HCT116 (cell line): ENCODE measurements around the gene PRCD. TPM values are rescaled to one million over a fixed set of nuclear protein-coding genes. Genes with fewer than 3 reads are reported as not detected.
"Not testable (repeated sequence)": the region's sequence is repeated elsewhere in the genome, so short reads cannot be mapped to it uniquely, and the experiment has no call there.

ENCODE experiments used
- ATAC-seq: fragments of 200-7000 bp; cut with Tn5 transposase; 2 replicates; pipeline ENCODE4 v1.9.1; 2020; ENCODE audit warnings: mild to moderate bottlenecking, moderate library complexity
- BruUV-seq: library from RNA; stranded (reverse); fragments of 400-500 nt; replicated peaks from 2 replicates; lab custom pipeline; 2021; lab: Mats Ljungman, UMichigan
- CTCF ChIA-PET: fragments of 300-600 bp; sonication (Branson Sonifier 250); formaldehyde crosslinking; loops from one replicate; lab custom pipeline; 2021; ENCODE audit warnings: antibody characterized with exemption; lab: Charles Lee
- POLR2A ChIA-PET: fragments of 300-600, 350-600 bp; sonication (Branson Sonifier 250); formaldehyde crosslinking; loops from one replicate; lab custom pipeline; 2021; ENCODE audit warnings: antibody characterized with exemption; lab: Charles Lee
- RAD21 ChIA-PET, 2 experiments: fragments of 300-600 bp; sonication (Branson Sonifier 250); formaldehyde crosslinking; loops; one replicate each; lab custom pipeline; 2023; ENCODE audit warnings: low total read pairs in 2 of 2; ENCODE audit not compliant: uncharacterized antibody in 2 of 2, unreplicated experiment in 2 of 2, low non-redundant PET in 1 of 2; lab: Charles Lee
- DNase-seq: peaks from one replicate; pipeline ENCODE4 v3.0.0-alpha.2; 2010; ENCODE audit warnings: low read depth, low spot score
- H2AFZ ChIP-seq: fragments of 200-600 bp; shearing (Covaris generic), sonication (generic); 2 replicates; pipeline ENCODE4 v1.6.1; 2017; ENCODE audit warnings: low read depth, mixed run types, mixed read lengths, antibody characterized with exemption, low read length; ENCODE audit not compliant: poor library complexity, severe bottlenecking
- H3K27ac ChIP-seq: 2 replicates; pipeline ENCODE4 v1.5.1; 2012; ENCODE audit warnings: low read depth, low read length
- H3K27me3 ChIP-seq: fragments of 200-600 bp; sonication (generic); 2 replicates; pipeline ENCODE4 v1.6.1; 2016; ENCODE audit warnings: mixed run types, low read length, mixed read lengths; ENCODE audit not compliant: insufficient read depth
- H3K36me3 ChIP-seq, 2 experiments: fragments of 200-500 bp in 1 of 2; fragments of 200-600 bp in 1 of 2; sonication (Bioruptor generic) in 1 of 2; sonication (generic) in 1 of 2; 2 replicates each; pipeline versions ENCODE4 v1.5.1 to v1.6.1; 2014 to 2016; ENCODE audit warnings: low read length in 2 of 2, inconsistent platforms in 1 of 2, mixed read lengths in 1 of 2, mixed run types in 1 of 2; ENCODE audit not compliant: insufficient read depth in 2 of 2, control insufficient read depth in 1 of 2
- H3K4me1 ChIP-seq, 2 experiments: fragments of 200-600 bp in 1 of 2; sonication (generic) in 1 of 2; 2 replicates each; pipeline versions ENCODE4 v1.5.1 to v1.6.1; 2012 to 2017; ENCODE audit warnings: low read length in 2 of 2, inconsistent platforms in 1 of 2, mild to moderate bottlenecking in 1 of 2, mixed read lengths in 1 of 2, mixed run types in 1 of 2, moderate library complexity in 1 of 2; ENCODE audit not compliant: insufficient read depth in 2 of 2, control insufficient read depth in 1 of 2
- H3K4me2 ChIP-seq: fragments of 200-600 bp; sonication (generic); 2 replicates; pipeline ENCODE4 v1.6.1; 2017; ENCODE audit warnings: mixed run types, low read length, mixed read lengths
- H3K4me3 ChIP-seq, 2 experiments: fragments of 200-600 bp in 1 of 2; sonication (generic) in 1 of 2; replicated peaks in 1 of 2; 2 replicates each; pipeline ENCODE4 v1.5.1; 2011 to 2016; ENCODE audit warnings: low read length in 2 of 2, control low read depth in 1 of 2, low read depth in 1 of 2, mild to moderate bottlenecking in 1 of 2, mixed read lengths in 1 of 2, mixed run types in 1 of 2
- H3K79me2 ChIP-seq: fragments of 200-600 bp; sonication (generic); 2 replicates; pipeline ENCODE4 v1.6.1; 2017; ENCODE audit warnings: mild to moderate bottlenecking, mixed run types, low read length, moderate library complexity, mixed read lengths; ENCODE audit not compliant: insufficient read depth
- H3K9ac ChIP-seq: fragments of 200-600 bp; sonication (generic); 2 replicates; pipeline ENCODE4 v1.6.1; 2016; ENCODE audit warnings: low read length, mixed read lengths
- H3K9me2 ChIP-seq: fragments of 200-600 bp; sonication (generic), shearing (Covaris generic); 2 replicates; pipeline ENCODE4 v1.6.1; 2017; ENCODE audit warnings: mixed run types, mild to moderate bottlenecking, moderate library complexity; ENCODE audit not compliant: insufficient read depth
- H3K9me3 ChIP-seq, 2 experiments: fragments of 200-500 bp in 1 of 2; fragments of 200-600 bp in 1 of 2; sonication (Bioruptor generic) in 1 of 2; sonication (generic) in 1 of 2; 2 replicates each; pipeline ENCODE4 v1.6.1; 2014 to 2017; ENCODE audit warnings: low read length in 2 of 2, mixed read lengths in 2 of 2, inconsistent platforms in 1 of 2, low read depth in 1 of 2, mild to moderate bottlenecking in 1 of 2, mixed run types in 1 of 2, moderate library complexity in 1 of 2; ENCODE audit not compliant: control insufficient read depth in 1 of 2, insufficient read depth in 1 of 2
- H4K20me1 ChIP-seq: fragments of 200-600 bp; sonication (generic), shearing (Covaris generic); 2 replicates; pipeline ENCODE4 v1.6.1; 2017; ENCODE audit warnings: mixed run types, mild to moderate bottlenecking, moderate library complexity; ENCODE audit not compliant: insufficient read depth
- FOSL1 ChIP-seq: IDR thresholded peaks from 2 replicates; pipeline ENCODE4 v1.6.1; 2012; ENCODE audit warnings: low read depth
- POLR2A ChIP-seq: IDR thresholded peaks from 2 replicates; pipeline ENCODE4 v1.7.0; 2011; ENCODE audit warnings: borderline replicate concordance; ENCODE audit not compliant: insufficient read depth, insufficient read length; ENCODE audit errors: extremely low read depth
- RAD21 ChIP-seq: IDR thresholded peaks from 2 replicates; pipeline ENCODE4 v1.6.1; 2012; ENCODE audit warnings: low read depth, mild to moderate bottlenecking
- YY1 ChIP-seq: IDR thresholded peaks from 2 replicates; pipeline ENCODE4 v1.6.1; 2011; ENCODE audit warnings: low read length, low read depth, moderate library complexity, mild to moderate bottlenecking; ENCODE audit not compliant: insufficient replicate concordance; ENCODE audit errors: extremely low read depth
- ZFX ChIP-seq: fragments of 450-650 bp; IDR thresholded peaks from 2 replicates; pipeline ENCODE4 v1.6.1; 2017
- intact Hi-C: fragments of 100-400 bp; cut with micrococcal nuclease; formaldehyde crosslinking; loops from 2 replicates; pipeline ENCODE4 v1.10.0; 2022
- total RNA-seq: library from RNA; stranded (reverse); gene quantifications from one replicate; pipeline ENCODE4 v1.2.1, GENCODE V29; 2021; ENCODE audit not compliant: unreplicated experiment
- TF ChIP-seq, protein P1 (sequence below), 3 experiments: fragments of 200-600 bp in 1 of 3; sonication (generic) in 1 of 3; IDR thresholded peaks in 2 of 3; conservative IDR thresholded peaks in 1 of 3; 2 replicates each; pipeline ENCODE4 v1.5.1; 2012 to 2017; ENCODE audit warnings: low read depth in 2 of 3, low read length in 2 of 3, antibody characterized with exemption in 1 of 3, borderline replicate concordance in 1 of 3, control low read depth in 1 of 3, mild to moderate bottlenecking in 1 of 3, mixed read lengths in 1 of 3, mixed run types in 1 of 3, moderate library complexity in 1 of 3; ENCODE audit not compliant: insufficient read depth in 1 of 3
- TF ChIP-seq, protein P2 (sequence below): IDR thresholded peaks from 2 replicates; pipeline ENCODE4 v1.6.1; 2011; ENCODE audit warnings: mild to moderate bottlenecking, low read length, moderate library complexity; ENCODE audit not compliant: insufficient replicate concordance; ENCODE audit errors: extremely low read depth

PRCD gene
- total RNA-seq, 1 experiment from 2014 or later: not detected

DNA sequence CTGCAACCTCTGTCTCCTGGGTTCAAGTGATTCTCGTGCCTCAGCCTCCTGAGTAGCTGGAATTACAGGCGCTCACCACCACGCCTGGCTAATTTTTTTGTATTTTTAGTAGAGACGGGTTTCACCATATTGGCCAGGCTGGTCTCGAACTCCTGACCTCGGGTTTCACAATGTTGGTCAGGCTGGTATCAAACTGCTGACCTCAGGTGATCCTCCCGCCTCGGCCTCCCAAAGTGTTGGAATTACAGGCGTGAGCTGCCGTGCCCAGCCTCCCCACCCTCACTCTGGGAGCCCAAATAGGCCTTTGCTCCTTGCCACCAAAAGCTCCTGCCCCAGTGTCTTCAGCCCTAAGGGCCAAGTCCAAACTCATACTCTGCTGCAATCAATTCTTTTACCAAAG lies 18.2 kb upstream of the PRCD start:
- H3K36me3 ChIP-seq, H3K9me2 ChIP-seq, H3K27me3 ChIP-seq, H4K20me1 ChIP-seq, H2AFZ ChIP-seq, DNase-seq, BruUV-seq, ATAC-seq, H3K4me3 ChIP-seq, RAD21 ChIA-PET, H3K79me2 ChIP-seq, POLR2A ChIA-PET, H3K27ac ChIP-seq, intact Hi-C loops, H3K9me3 ChIP-seq, H3K9ac ChIP-seq, H3K4me2 ChIP-seq: not testable (repeated sequence)
- CTCF ChIA-PET: interaction anchor here (1.4 to 2.5 kb wide), 2 partner anchors 24 to 55 kb away, joined by 3 to 22 read pairs; partner anchors contain the start of gene AANAT
- peaks cover 0 to 20% of the 10 kb centered on the region in 2 experiments; a peak in 3 of 4 replicates for H3K4me1 ChIP-seq

DNA sequence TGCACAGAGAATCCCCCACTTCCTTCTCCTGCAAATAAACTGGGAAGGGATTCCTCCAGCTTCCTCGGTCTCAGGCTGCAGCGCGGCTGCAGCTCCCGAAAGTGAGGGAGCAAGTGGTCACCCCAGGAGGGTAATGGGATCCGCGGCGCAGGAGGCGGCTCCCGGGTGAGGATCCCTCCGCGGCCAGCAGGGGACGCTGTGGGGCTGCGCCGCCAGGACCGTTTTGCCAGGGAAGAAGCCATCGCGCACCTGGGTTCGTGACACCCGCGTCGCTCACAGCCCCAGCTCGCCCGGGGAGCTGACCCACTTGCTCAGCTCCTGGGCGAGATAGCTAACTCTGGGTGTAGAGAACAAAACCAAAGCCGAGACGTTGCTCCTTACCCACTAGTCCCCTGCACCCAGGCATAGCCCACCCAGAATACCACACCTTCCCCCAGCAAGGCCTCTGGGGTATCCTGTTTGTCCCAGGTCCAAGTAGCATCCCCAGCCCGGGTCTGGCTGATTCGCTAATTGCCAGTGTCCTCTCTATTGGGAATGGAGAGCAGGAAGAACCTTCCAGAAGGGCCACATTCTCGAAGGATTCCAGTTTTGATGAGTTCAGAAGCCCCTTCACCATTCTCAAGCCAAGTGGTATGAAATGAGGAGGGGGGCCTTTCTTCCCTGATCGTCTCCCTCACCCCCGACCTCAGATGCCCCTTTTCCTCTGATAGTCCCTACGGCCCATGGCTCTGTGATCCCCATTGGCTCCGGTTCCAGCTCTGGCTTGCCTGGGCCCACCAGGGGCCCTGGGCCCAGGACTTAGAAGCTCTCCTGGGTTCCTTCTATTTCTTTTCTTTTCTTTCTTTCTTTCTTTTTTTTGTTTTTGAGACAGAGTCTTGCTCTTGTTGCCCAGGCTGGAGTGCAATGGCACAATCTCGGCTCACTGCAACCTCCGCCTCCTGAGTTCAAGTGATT lies 16.5 kb upstream of the PRCD start:
- no TSS peak for BruUV-seq
- intact Hi-C loops: loop anchor here (1.0 kb wide), 4 partner anchors 24 to 191 kb away; no protein-coding TSS in a partner anchor
- ChIA-PET RAD21 (interaction anchor here (0.7 to 2.8 kb wide), 5 partner anchors 24 to 158 kb away, joined by 3 to 17 read pairs (median 4); no protein-coding TSS in a partner anchor), POLR2A (interaction anchor here (1.0 to 1.5 kb wide), 5 partner anchors 23 to 158 kb away, joined by 3 to 9 read pairs (median 4); no protein-coding TSS in a partner anchor), CTCF (interaction anchor here (0.5 to 2.9 kb wide), 39 partner anchors 9 to 737 kb away, joined by 3 to 55 read pairs (median 5); partner anchors contain the start of genes AANAT, JMJD6, METTL23 and PRCD)
- Histone ChIP-seq H3K4me1 (peaks cover 0 to 20% of the 10 kb centered on the region in 2 experiments; a peak in 3 of 4 replicates), H3K27ac (no peak overlapping the region), H3K79me2 (no peaks in the 10 kb centered on the region), H2AFZ (peak overlapping the region; percentile 84), H3K27me3 (no peaks in the 10 kb centered on the region), H3K9me2 (no peaks in the 10 kb centered on the region), H3K4me3 (peak overlapping the region; percentile 1 to 19; a peak in 3 of 4 replicates), H3K9ac (peak overlapping the region; percentile 7; the same call in 1 of the 2 replicates), H3K4me2 (peak overlapping the region; percentile 56), H4K20me1 (no peaks in the 10 kb centered on the region), H3K36me3 (no peaks in the 10 kb centered on the region), H3K9me3 (no peaks in the 10 kb centered on the region)
- ATAC-seq (peak; percentile 97), DNase-seq (peak; percentile 58)
- TF ChIP-seq RAD21 (peak; percentile 100), YY1 (peak; percentile 64), FOSL1 (no peak), POLR2A (peak; percentile 28), ZFX (peak; percentile 36; the same call in 1 of the 2 replicates)
- TF ChIP-seq, protein P1, sequence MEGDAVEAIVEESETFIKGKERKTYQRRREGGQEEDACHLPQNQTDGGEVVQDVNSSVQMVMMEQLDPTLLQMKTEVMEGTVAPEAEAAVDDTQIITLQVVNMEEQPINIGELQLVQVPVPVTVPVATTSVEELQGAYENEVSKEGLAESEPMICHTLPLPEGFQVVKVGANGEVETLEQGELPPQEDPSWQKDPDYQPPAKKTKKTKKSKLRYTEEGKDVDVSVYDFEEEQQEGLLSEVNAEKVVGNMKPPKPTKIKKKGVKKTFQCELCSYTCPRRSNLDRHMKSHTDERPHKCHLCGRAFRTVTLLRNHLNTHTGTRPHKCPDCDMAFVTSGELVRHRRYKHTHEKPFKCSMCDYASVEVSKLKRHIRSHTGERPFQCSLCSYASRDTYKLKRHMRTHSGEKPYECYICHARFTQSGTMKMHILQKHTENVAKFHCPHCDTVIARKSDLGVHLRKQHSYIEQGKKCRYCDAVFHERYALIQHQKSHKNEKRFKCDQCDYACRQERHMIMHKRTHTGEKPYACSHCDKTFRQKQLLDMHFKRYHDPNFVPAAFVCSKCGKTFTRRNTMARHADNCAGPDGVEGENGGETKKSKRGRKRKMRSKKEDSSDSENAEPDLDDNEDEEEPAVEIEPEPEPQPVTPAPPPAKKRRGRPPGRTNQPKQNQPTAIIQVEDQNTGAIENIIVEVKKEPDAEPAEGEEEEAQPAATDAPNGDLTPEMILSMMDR (IDR thresholded peaks at IDR 0.05 in 2 of 3, conservative IDR thresholded peaks at IDR 0.05 in 1 of 3; ENCODE audit: borderline replicate concordance in 1 of 3, insufficient read depth in 1 of 3, low read depth in 2 of 3, low read length in 2 of 3): peak; percentile 97 to 100 (median 100)
- TF ChIP-seq, protein P2, sequence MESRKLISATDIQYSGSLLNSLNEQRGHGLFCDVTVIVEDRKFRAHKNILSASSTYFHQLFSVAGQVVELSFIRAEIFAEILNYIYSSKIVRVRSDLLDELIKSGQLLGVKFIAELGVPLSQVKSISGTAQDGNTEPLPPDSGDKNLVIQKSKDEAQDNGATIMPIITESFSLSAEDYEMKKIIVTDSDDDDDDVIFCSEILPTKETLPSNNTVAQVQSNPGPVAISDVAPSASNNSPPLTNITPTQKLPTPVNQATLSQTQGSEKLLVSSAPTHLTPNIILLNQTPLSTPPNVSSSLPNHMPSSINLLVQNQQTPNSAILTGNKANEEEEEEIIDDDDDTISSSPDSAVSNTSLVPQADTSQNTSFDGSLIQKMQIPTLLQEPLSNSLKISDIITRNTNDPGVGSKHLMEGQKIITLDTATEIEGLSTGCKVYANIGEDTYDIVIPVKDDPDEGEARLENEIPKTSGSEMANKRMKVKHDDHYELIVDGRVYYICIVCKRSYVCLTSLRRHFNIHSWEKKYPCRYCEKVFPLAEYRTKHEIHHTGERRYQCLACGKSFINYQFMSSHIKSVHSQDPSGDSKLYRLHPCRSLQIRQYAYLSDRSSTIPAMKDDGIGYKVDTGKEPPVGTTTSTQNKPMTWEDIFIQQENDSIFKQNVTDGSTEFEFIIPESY: no peak
